ENCODE measurements around the gene MYO6. TPM values are rescaled to one million over a fixed set of nuclear protein-coding genes. Genes with fewer than 3 reads are reported as not detected.

The MYO6 gene
- total and polyA plus RNA-seq, 2 of the 4 experiments (the other 2 are of a cell fraction): 6.1 to 6.8 TPM

- Histone ChIP-seq H3K9me3 (ENCODE audit: control insufficient read depth, insufficient read depth, low read length) (no peaks in the 10 kb centered on the region), H3K4ac (ENCODE audit: low read depth, low read length) (no peak overlapping the region), H2BK20ac (ENCODE audit: low read depth, low read length) (no peak overlapping the region), H2AK9ac (replicated peaks; ENCODE audit: low read depth, low read length, poor library complexity) (no peak overlapping the region), H3K27ac (ENCODE audit: insufficient read depth, low read length) (no peak overlapping the region), H3K23ac (ENCODE audit: low read depth, low read length) (no peak overlapping the region), H2AFZ (replicated peaks; ENCODE audit: low read length, poor library complexity) (no peak overlapping the region), H2BK15ac (ENCODE audit: low read depth, low read length) (no peak overlapping the region), H3K79me1 (ENCODE audit: low read depth in 1 of 2, low read length in 2 of 2) (peaks cover 13 to 26% of the 10 kb centered on the region in 2 experiments), H2BK5ac (ENCODE audit: low read depth, low read length, poor library complexity, severe bottlenecking) (no peak overlapping the region), H3K27me3 (ENCODE audit: control insufficient read depth, insufficient read depth, low read length) (no peaks in the 10 kb centered on the region), H3K36me3 (ENCODE audit: control insufficient read depth, insufficient read depth, low read length) (no peaks in the 10 kb centered on the region), H2BK120ac (ENCODE audit: low read depth, low read length) (no peak overlapping the region), H4K91ac (ENCODE audit: insufficient read depth, low read depth, low read length) (no peak overlapping the region), H3K56ac (ENCODE audit: extremely low read depth, insufficient read depth, low read length) (no peak overlapping the region), H4K8ac (ENCODE audit: low read depth in 2 of 2, low read length in 2 of 2) (no peak overlapping the region), H3K4me1 (ENCODE audit: control insufficient read depth, insufficient read depth, low read length) (no peaks in the 10 kb centered on the region), H4K20me1 (ENCODE audit: insufficient read depth, low read length) (no peaks in the 10 kb centered on the region; the same call in 1 of the 2 replicates), H3K4me2 (ENCODE audit: low read depth, low read length) (no peak overlapping the region), H3K4me3 (ENCODE audit: insufficient read depth, low read depth, low read length) (no peak overlapping the region), H2AK5ac (ENCODE audit: low read depth, low read length) (no peak overlapping the region), H3K9me1 (ENCODE audit: insufficient read depth, low read length) (peaks cover 2% of the 10 kb centered on the region; the same call in 1 of the 2 replicates), H3K14ac (replicated peaks; ENCODE audit: low read depth, low read length) (no peak overlapping the region), H3K9ac (ENCODE audit: low read depth, low read length) (no peak overlapping the region), H4K5ac (ENCODE audit: low read depth, low read length) (no peak overlapping the region), H3K18ac (ENCODE audit: low read depth, low read length) (no peak overlapping the region)
- no CpG with 5 or more reads among the region's 1 CpG for WGBS, 2 experiments (ENCODE audit: extremely low coverage in 2 of 2, insufficient read length in 1 of 2)
- dilution Hi-C loops (cut with HindIII; ENCODE audit: low sequenced_read_pairs, unreplicated experiment): no loop called here
- BruUV-seq (replicated peaks): no TSS peak
- no peak for TF ChIP-seq USF2 (IDR thresholded peaks at IDR 0.05; ENCODE audit: low read depth, low read length)
- TF ChIP-seq CHD1 (IDR thresholded peaks at IDR 0.05; ENCODE audit: low read depth, low read length): no peak
- TF ChIP-seq ELK1 (IDR thresholded peaks at IDR 0.05; ENCODE audit: borderline replicate concordance, low read depth, low read length): no peak
- TF ChIP-seq MAFK (IDR thresholded peaks at IDR 0.05; ENCODE audit: low read depth, low read length): no peak
- TF ChIP-seq NFE2L2 (IDR thresholded peaks at IDR 0.05; ENCODE audit: low read depth, low read length): no peak
- no peak for TF ChIP-seq RFX5 (IDR thresholded peaks at IDR 0.05; ENCODE audit: low read depth, low read length)
- POLR2A ChIA-PET (ENCODE audit: unreplicated experiment): no interaction called here
- no peak for DNase-seq
- CTCF ChIA-PET: interaction anchor here (0.7 kb wide), 1 partner anchor 80 kb away, joined by 3 read pairs; no protein-coding TSS in a partner anchor
- in situ Hi-C loops (cut with MboI; ENCODE audit: low sequenced_read_pairs): no loop called here
- no peak for ATAC-seq (ENCODE audit: low read depth)
- intact Hi-C loops (cut with micrococcal nuclease): no loop called here
These were observed 12.4 kb downstream of the MYO6 start for GRCh38 chr6:75761489-75761888.

All from IMR-90 (cell line).